Measurements from ENCODE around the gene USP6.
"Not testable (repeated sequence)": the region's sequence is repeated elsewhere in the genome, so short reads cannot be mapped to it uniquely, and the experiment has no call there.

USP6 gene

GRCh38 chr17:5136580-5137412, 21.0 kb downstream of the USP6 start:
- H3K9me3 ChIP-seq (ENCODE audit: control insufficient read depth, low read length); H2AK5ac ChIP-seq (ENCODE audit: low read length, severe bottlenecking); H4K91ac ChIP-seq (ENCODE audit: low read length); H3K4me3 ChIP-seq (ENCODE audit: insufficient read depth in 1 of 2, low read depth in 1 of 2, low read length in 2 of 2); H3K4me2 ChIP-seq (ENCODE audit: low read length, poor library complexity, severe bottlenecking); H3K23ac ChIP-seq (ENCODE audit: low read length in 2 of 2); H3K79me1 ChIP-seq (replicated peaks; ENCODE audit: low read length, poor library complexity, severe bottlenecking); H3K18ac ChIP-seq (ENCODE audit: low read depth in 1 of 2, low read length in 2 of 2); H3K9ac ChIP-seq (ENCODE audit: low read length); H2BK12ac ChIP-seq (ENCODE audit: low read length in 2 of 2); H2BK15ac ChIP-seq (ENCODE audit: low read depth, poor library complexity, severe bottlenecking); H3K27me3 ChIP-seq (ENCODE audit: control insufficient read depth in 1 of 2, insufficient read depth in 1 of 2, low read length in 2 of 2); H2AFZ ChIP-seq (ENCODE audit: low read depth, low read length); H3K27ac ChIP-seq (ENCODE audit: low read length, poor library complexity, severe bottlenecking); H3K4ac ChIP-seq (ENCODE audit: low read depth in 1 of 2, low read length in 2 of 2); H3K36me3 ChIP-seq (ENCODE audit: control insufficient read depth in 1 of 2, insufficient read depth in 2 of 2, low read depth in 1 of 2, low read length in 2 of 2); H4K8ac ChIP-seq (ENCODE audit: low read length); H2BK5ac ChIP-seq (ENCODE audit: low read depth, low read length, poor library complexity, severe bottlenecking); H2BK120ac ChIP-seq (ENCODE audit: low read depth, low read length); H3K4me1 ChIP-seq (ENCODE audit: control insufficient read depth, insufficient read depth, low read depth, low read length); H3K14ac ChIP-seq (ENCODE audit: low read length in 2 of 2); DNase-seq: not testable (repeated sequence)
- WGBS = 87% methylated on average over 14 of the region's 14 CpGs

- H3K14ac ChIP-seq (ENCODE audit: low read length in 2 of 2); H2BK120ac ChIP-seq (ENCODE audit: low read depth, low read length); H3K79me1 ChIP-seq (replicated peaks; ENCODE audit: low read length, poor library complexity, severe bottlenecking); H3K4me3 ChIP-seq (ENCODE audit: insufficient read depth in 1 of 2, low read depth in 1 of 2, low read length in 2 of 2); H3K27ac ChIP-seq (ENCODE audit: low read length, poor library complexity, severe bottlenecking); H2AFZ ChIP-seq (ENCODE audit: low read depth, low read length); H3K18ac ChIP-seq (ENCODE audit: low read depth in 1 of 2, low read length in 2 of 2); H3K27me3 ChIP-seq (ENCODE audit: control insufficient read depth in 1 of 2, insufficient read depth in 1 of 2, low read length in 2 of 2); H2AK5ac ChIP-seq (ENCODE audit: low read length, severe bottlenecking); H3K4ac ChIP-seq (ENCODE audit: low read depth in 1 of 2, low read length in 2 of 2); H2BK12ac ChIP-seq (ENCODE audit: low read length in 2 of 2); H2BK15ac ChIP-seq (ENCODE audit: low read depth, poor library complexity, severe bottlenecking); H4K91ac ChIP-seq (ENCODE audit: low read length); H3K9ac ChIP-seq (ENCODE audit: low read length); H3K9me3 ChIP-seq (ENCODE audit: control insufficient read depth, low read length); H2BK5ac ChIP-seq (ENCODE audit: low read depth, low read length, poor library complexity, severe bottlenecking); DNase-seq; H3K4me2 ChIP-seq (ENCODE audit: low read length, poor library complexity, severe bottlenecking); H3K23ac ChIP-seq (ENCODE audit: low read length in 2 of 2); H4K8ac ChIP-seq (ENCODE audit: low read length); H3K4me1 ChIP-seq (ENCODE audit: control insufficient read depth, insufficient read depth, low read depth, low read length); H3K36me3 ChIP-seq (ENCODE audit: control insufficient read depth in 1 of 2, insufficient read depth in 2 of 2, low read depth in 1 of 2, low read length in 2 of 2): not testable (repeated sequence)
- WGBS = 80% methylated on average over 14 of the region's 15 CpGs
Observed at GRCh38 chr17:5137511-5138197, 21.8 kb downstream of the USP6 start.

- H2AK5ac ChIP-seq (ENCODE audit: low read length, severe bottlenecking); H3K18ac ChIP-seq (ENCODE audit: low read depth in 1 of 2, low read length in 2 of 2); H4K91ac ChIP-seq (ENCODE audit: low read length); H3K23ac ChIP-seq (ENCODE audit: low read length in 2 of 2); H3K36me3 ChIP-seq (ENCODE audit: control insufficient read depth in 1 of 2, insufficient read depth in 2 of 2, low read depth in 1 of 2, low read length in 2 of 2); H3K14ac ChIP-seq (ENCODE audit: low read length in 2 of 2); H2BK15ac ChIP-seq (ENCODE audit: low read depth, poor library complexity, severe bottlenecking); H3K4me1 ChIP-seq (ENCODE audit: control insufficient read depth, insufficient read depth, low read depth, low read length); H2BK5ac ChIP-seq (ENCODE audit: low read depth, low read length, poor library complexity, severe bottlenecking); H3K4ac ChIP-seq (ENCODE audit: low read depth in 1 of 2, low read length in 2 of 2); H3K9me3 ChIP-seq (ENCODE audit: control insufficient read depth, low read length); H3K79me1 ChIP-seq (replicated peaks; ENCODE audit: low read length, poor library complexity, severe bottlenecking); H3K27ac ChIP-seq (ENCODE audit: low read length, poor library complexity, severe bottlenecking); H3K4me2 ChIP-seq (ENCODE audit: low read length, poor library complexity, severe bottlenecking); H4K8ac ChIP-seq (ENCODE audit: low read length); H3K9ac ChIP-seq (ENCODE audit: low read length); H3K4me3 ChIP-seq (ENCODE audit: insufficient read depth in 1 of 2, low read depth in 1 of 2, low read length in 2 of 2); H2BK120ac ChIP-seq (ENCODE audit: low read depth, low read length); H3K27me3 ChIP-seq (ENCODE audit: control insufficient read depth in 1 of 2, insufficient read depth in 1 of 2, low read length in 2 of 2); H2BK12ac ChIP-seq (ENCODE audit: low read length in 2 of 2); H2AFZ ChIP-seq (ENCODE audit: low read depth, low read length); DNase-seq: not testable (repeated sequence)
- 96% methylated on average over 9 of the region's 9 CpGs for WGBS
Observed at GRCh38 chr17:5138198-5138544, 22.3 kb downstream of the USP6 start.

GRCh38 chr17:5138616-5139457, 23.0 kb downstream of the USP6 start:
- Histone ChIP-seq H2BK15ac (ENCODE audit: low read depth, poor library complexity, severe bottlenecking) (no peak overlapping the region), H3K4me2 (ENCODE audit: low read length, poor library complexity, severe bottlenecking) (no peak overlapping the region), H4K8ac (ENCODE audit: low read length) (no peak overlapping the region), H3K27me3 (ENCODE audit: control insufficient read depth in 1 of 2, insufficient read depth in 1 of 2, low read length in 2 of 2) (no peaks in the 10 kb centered on the region), H2AK5ac (ENCODE audit: low read length, severe bottlenecking) (no peak overlapping the region), H4K91ac (ENCODE audit: low read length) (no peak overlapping the region), H3K9ac (ENCODE audit: low read length) (no peak overlapping the region), H3K18ac (ENCODE audit: low read depth in 1 of 2, low read length in 2 of 2) (no peak overlapping the region), H3K4me1 (ENCODE audit: control insufficient read depth, insufficient read depth, low read depth, low read length) (no peaks in the 10 kb centered on the region), H2AFZ (ENCODE audit: low read depth, low read length) (no peak overlapping the region), H3K9me3 (ENCODE audit: control insufficient read depth, low read length) (no peaks in the 10 kb centered on the region), H2BK5ac (ENCODE audit: low read depth, low read length, poor library complexity, severe bottlenecking) (no peak overlapping the region), H3K23ac (ENCODE audit: low read length in 2 of 2) (no peak overlapping the region), H3K14ac (ENCODE audit: low read length in 2 of 2) (no peak overlapping the region), H3K4ac (ENCODE audit: low read depth in 1 of 2, low read length in 2 of 2) (no peak overlapping the region), H3K27ac (ENCODE audit: low read length, poor library complexity, severe bottlenecking) (no peak overlapping the region), H3K4me3 (ENCODE audit: insufficient read depth in 1 of 2, low read depth in 1 of 2, low read length in 2 of 2) (no peak overlapping the region), H3K36me3 (ENCODE audit: control insufficient read depth in 1 of 2, insufficient read depth in 2 of 2, low read depth in 1 of 2, low read length in 2 of 2) (no peaks in the 10 kb centered on the region), H3K79me1 (replicated peaks; ENCODE audit: low read length, poor library complexity, severe bottlenecking) (no peaks in the 10 kb centered on the region), H2BK12ac (ENCODE audit: low read length in 2 of 2) (no peak overlapping the region), H2BK120ac (ENCODE audit: low read depth, low read length) (no peak overlapping the region)
- no peak for DNase-seq
- WGBS = 91% methylated on average over 24 of the region's 24 CpGs

All from mesenchymal stem cell (in vitro differentiated cells and primary cell).